GM18907 (cell line): Measurements from ENCODE around the gene DHCR7.

Experiments used
- ATAC-seq: cut with Tn5 transposase; IDR thresholded peaks from one replicate; pipeline ENCODE4 v1.9.1; 2021; ENCODE audit warnings: mild to moderate bottlenecking, moderate library complexity; ENCODE audit not compliant: unreplicated experiment

The DHCR7 gene

GRCh38 chr11:71387784-71388636 is 60.2 kb downstream of the DHCR7 start:
- ATAC-seq, result no peak

- no peak for ATAC-seq
Measured at GRCh38 chr11:71387200-71387599, 61.0 kb downstream of the DHCR7 start.

GRCh38 chr11:71386202-71386601 is 62.0 kb downstream of the DHCR7 start:
- ATAC-seq, result no peak

GRCh38 chr11:71385091-71385490 is 63.1 kb downstream of the DHCR7 start:
- no peak for ATAC-seq

GRCh38 chr11:71384561-71384960 is 63.6 kb downstream of the DHCR7 start:
- ATAC-seq, result no peak
